Activated CD4-positive, alpha-beta T cell treated with anti-CD3 and anti-CD28 coated beads, Interleukin-2, amount 10 ng/mL, durations not matched to agents 24 days and 14 days (primary cell): ENCODE results near the gene MAPKAPK2. TPM values are rescaled to one million over a fixed set of nuclear protein-coding genes. Genes with fewer than 3 reads are reported as not detected.
A peak's percentile ranks its signal among the peaks of the same experiment; 100 is the strongest.

ENCODE experiments used
- DNase-seq: peaks from one replicate; pipeline ENCODE4 v3.0.0; 2022
- H3K27ac Mint-ChIP-seq: one replicate; pipeline ENCODE4 v1.8.0; 2022; ENCODE audit warnings: mild to moderate bottlenecking, mixed read lengths
- H3K27me3 Mint-ChIP-seq: one replicate; pipeline ENCODE4 v1.8.0; 2022; ENCODE audit warnings: mixed read lengths
- H3K36me3 Mint-ChIP-seq: one replicate; pipeline ENCODE4 v1.8.0; 2022; ENCODE audit warnings: low read depth, mild to moderate bottlenecking, mixed read lengths
- H3K4me1 Mint-ChIP-seq: one replicate; pipeline ENCODE4 v1.8.0; 2021; ENCODE audit warnings: mixed read lengths
- H3K4me3 Mint-ChIP-seq: one replicate; pipeline ENCODE4 v1.8.0; 2022; ENCODE audit warnings: mild to moderate bottlenecking, moderate library complexity, mixed read lengths
- H3K9me3 Mint-ChIP-seq: one replicate; pipeline ENCODE4 v1.8.0; 2021; ENCODE audit warnings: mixed read lengths
- intact Hi-C: fragments of 100-400 bp; cut with micrococcal nuclease; formaldehyde crosslinking; loops from one replicate; pipeline ENCODE4 v1.15.1; 2023
- total RNA-seq: library from RNA; stranded (reverse); gene quantifications from 2 replicates; pipeline ENCODE4 v1.2.3, GENCODE V29; 2022

MAPKAPK2 gene
- total RNA-seq, 1 donor from 2014 or later, result 97.4 TPM

DNA sequence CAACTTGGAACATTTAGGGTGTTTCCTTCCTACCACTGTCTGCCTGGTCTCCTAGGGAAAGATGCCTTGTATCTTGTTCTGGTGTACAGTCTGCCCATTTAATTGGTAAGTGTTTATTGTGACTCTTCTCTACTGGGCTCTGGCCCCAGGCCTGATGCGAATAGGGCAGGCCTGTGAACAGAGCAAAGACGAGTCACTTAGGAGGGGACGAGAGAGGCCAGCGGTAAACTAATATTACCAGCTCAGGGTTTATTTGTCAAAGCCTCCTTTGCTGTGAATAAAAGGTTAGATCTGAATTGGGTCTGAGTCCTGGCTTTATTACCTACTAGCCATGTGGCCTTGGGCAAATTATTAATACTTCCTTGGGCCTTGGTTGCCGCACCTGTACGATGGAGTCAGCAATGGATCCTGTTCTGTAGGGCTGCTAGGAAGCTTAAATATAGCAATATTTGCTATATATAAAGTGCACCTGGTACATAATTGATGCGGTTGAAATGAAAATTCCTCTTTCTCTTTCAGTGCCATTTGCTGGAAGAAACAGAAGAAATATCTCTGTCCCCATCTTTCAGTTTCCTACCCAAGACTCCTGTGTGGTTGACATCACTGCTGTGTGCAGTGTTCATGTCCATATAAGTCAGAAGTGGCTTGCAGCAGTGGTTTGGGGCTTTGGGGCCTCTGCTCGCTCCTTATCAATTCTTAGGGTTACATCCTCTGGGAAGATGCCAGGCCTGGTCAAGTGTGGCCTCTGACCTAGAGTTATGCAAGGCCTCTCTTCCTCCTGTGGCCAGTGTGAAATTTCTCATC, 32.4 kb downstream of the MAPKAPK2 start:
- Mint-ChIP-seq H3K4me1 (peaks cover 64% of the 10 kb centered on the region), H3K9me3 (no peaks in the 10 kb centered on the region), H3K27ac (peak overlapping the region; percentile 77), H3K4me3 (peak overlapping the region; percentile 27), H3K27me3 (no peaks in the 10 kb centered on the region), H3K36me3 (peaks cover 2% of the 10 kb centered on the region)
- intact Hi-C loops, result loop anchor here (1.0 to 5.0 kb wide), 3 partner anchors 9 to 35 kb away; partner anchors contain the start of gene MAPKAPK2
- peak; percentile 80 for DNase-seq

DNA sequence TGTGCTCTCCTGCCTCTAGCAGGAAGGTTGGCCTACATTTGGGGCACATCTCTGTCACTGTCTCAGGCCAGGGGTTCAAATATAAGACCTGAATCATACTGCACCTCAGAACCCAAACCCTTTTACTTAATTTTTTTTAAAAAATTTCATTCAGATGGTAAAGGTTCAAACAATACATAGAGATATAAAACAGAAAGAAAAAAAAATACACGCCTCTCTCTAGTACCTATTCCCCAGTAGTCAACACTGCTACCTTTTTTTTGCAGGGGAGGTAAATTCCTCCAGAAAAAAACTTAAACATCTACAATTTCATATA, 32.9 kb downstream of the MAPKAPK2 start:
- Mint-ChIP-seq H3K9me3 (no peaks in the 10 kb centered on the region), H3K27me3 (no peaks in the 10 kb centered on the region), H3K36me3 (peaks cover 2% of the 10 kb centered on the region), H3K4me1 (peaks cover 61% of the 10 kb centered on the region), H3K4me3 (peak overlapping the region; percentile 27), H3K27ac (peak overlapping the region; percentile 77)
- DNase-seq, result no peak
- intact Hi-C loops, result loop anchor here (1.0 to 5.0 kb wide), 3 partner anchors 9 to 35 kb away; partner anchors contain the start of gene MAPKAPK2

DNA sequence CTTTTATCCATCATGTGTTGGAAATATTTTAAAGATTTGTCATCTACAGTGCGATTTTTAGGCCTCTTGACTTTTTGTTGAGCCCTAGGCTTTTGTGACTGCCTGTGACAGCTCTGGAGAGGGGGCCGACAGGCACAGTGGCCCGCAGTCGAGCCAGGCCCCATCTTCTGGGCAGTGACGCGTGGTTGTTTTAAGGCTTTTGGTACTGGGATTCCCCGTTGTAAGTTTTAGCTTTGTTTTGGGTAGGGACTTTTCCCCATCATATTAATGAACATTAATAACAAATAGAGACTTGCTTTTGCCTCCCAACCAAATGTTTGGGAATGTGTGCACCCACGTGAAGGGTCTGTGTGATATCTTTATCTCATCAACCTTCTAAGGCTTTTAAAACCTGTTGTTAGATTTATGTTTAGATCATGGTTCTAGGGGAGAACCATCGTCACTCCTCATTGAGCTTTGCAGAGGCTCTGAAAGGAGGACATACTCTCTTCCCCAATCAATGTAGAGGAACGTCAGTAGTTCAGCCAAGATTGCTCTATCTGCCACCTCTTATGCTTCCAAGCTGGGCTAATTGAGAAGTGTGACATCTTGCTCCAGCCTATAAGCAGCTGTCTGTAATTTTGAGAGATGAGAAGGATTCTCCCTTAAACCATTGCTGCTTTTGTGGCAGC, 34.6 kb downstream of the MAPKAPK2 start:
- Mint-ChIP-seq H3K27me3 (no peaks in the 10 kb centered on the region), H3K4me3 (no peak overlapping the region), H3K36me3 (no peaks in the 10 kb centered on the region), H3K4me1 (peaks cover 53% of the 10 kb centered on the region), H3K9me3 (no peaks in the 10 kb centered on the region), H3K27ac (no peak overlapping the region)
- intact Hi-C loops, result loop anchor here (5.0 kb wide), 1 partner anchor 37 kb away; the partner anchor contains the start of gene MAPKAPK2
- no peak for DNase-seq

DNA sequence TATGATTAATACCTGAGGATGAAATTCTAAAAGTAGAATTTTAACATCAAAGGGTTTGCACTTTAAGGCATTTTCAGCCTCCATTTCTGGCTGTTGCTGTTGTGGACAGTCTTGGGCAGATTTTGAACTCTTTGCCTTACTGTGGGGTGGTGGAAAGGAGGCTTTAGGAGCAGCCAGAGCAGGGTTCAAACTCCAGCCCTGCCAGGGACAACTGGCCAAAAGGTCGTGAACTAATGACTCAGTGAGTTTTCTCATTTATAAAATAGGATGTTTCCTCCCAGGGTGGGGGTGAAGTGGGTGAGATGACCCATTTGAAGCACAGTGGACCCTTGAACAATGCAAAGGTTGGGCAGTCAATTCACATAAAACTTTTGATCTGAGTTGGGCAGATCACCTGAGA, 36.7 kb downstream of the MAPKAPK2 start:
- Mint-ChIP-seq H3K36me3 (no peaks in the 10 kb centered on the region), H3K4me1 (peaks cover 52% of the 10 kb centered on the region), H3K27me3 (no peaks in the 10 kb centered on the region), H3K4me3 (no peak overlapping the region), H3K27ac (no peak overlapping the region), H3K9me3 (no peaks in the 10 kb centered on the region)
- intact Hi-C loops, result no loop called here
- no peak for DNase-seq

DNA sequence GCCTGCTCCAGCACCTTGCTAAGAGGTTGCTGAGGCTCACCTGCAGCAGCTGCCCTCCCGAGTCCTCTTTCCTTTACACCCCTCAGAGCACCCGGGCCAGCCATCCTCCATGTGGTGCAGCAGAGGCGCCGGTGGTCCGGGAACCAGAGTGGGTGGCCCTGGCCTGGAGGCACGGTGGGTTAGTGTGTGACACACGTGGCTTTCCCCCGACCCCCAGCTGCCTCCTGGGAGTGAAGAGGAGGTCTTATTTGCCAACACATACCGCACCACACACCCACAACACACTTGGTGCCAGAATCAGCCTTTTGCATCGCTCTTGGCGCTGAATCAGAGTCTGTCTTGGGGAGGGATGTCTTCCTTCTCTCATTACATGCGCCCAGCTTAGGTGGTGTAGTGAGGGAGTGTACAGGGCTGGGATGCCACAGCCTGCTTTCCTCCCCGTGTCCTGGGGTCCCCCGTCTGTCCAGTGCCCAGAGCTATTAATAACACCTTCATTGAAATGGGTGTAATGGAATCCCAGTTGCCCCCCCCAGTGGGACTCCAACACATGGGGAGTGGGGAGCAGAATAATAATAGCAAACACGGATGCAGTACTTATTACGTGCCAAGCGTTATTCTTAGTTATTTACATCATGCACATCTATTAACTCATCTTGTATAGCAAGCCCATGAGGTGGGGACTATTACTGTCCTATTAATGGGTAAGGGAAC, 38.2 kb downstream of the MAPKAPK2 start:
- no peaks in the 10 kb centered on the region for H3K9me3 Mint-ChIP-seq
- no peaks in the 10 kb centered on the region for H3K36me3 Mint-ChIP-seq
- no peaks in the 10 kb centered on the region for H3K27me3 Mint-ChIP-seq
- no peak for DNase-seq
- peaks cover 42% of the 10 kb centered on the region for H3K4me1 Mint-ChIP-seq
- H3K27ac Mint-ChIP-seq, result no peak overlapping the region
- H3K4me3 Mint-ChIP-seq, result no peak overlapping the region
- intact Hi-C loops, result no loop called here

DNA sequence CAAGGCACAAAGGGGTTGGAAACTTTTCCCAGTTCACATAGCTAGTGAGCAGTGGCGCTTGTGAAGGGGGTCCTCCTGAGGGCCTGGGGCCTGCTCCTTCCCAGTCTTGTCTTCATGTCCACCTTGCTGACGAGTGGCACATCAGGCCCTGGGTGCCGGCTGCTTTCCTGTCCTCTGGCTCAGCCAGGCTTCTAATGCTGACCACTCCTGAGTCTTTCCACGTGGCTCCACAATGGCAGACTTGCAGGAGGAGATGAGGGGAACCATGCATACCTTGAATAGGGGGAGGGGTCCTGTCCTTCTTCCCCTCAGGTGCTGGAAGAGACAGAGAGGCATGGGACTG, 38.7 kb downstream of the MAPKAPK2 start:
- H3K27me3 Mint-ChIP-seq, result no peaks in the 10 kb centered on the region
- intact Hi-C loops, result no loop called here
- H3K4me3 Mint-ChIP-seq, result no peak overlapping the region
- no peaks in the 10 kb centered on the region for H3K36me3 Mint-ChIP-seq
- DNase-seq, result no peak
- H3K4me1 Mint-ChIP-seq, result peaks cover 42% of the 10 kb centered on the region
- H3K9me3 Mint-ChIP-seq, result no peaks in the 10 kb centered on the region
- no peak overlapping the region for H3K27ac Mint-ChIP-seq

DNA sequence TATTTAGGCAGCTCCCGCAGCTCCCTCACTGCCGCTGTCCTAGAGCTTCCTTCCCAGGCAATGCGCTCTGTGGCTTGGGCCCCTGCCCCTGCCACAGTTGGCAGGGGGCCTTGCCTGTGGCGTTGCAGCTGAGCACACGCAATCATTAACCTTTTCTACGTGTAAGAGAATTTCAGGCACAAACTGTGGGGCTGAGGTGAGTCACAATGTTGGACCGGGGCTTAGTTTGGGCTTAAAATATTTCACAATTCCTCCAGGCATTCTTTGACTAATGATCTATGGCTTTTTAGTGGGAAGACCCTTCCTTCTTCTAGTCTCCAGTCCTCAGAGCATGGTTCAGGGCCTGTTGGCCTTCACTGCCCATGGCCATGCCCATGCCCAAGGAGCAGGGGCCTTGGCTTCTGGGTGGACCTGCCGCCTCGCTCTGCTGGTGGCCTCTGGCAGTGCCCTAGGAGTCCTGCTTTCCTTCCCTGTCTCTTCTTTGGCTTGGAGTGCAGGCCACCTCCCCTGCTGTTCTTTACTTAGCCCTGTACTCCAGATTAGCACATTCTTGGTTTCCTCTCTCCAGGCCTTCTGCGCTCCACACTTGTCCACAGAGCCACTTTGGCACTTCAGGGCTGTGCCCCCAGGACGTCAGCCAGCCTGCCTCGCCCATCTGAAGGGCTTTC, 39.2 kb downstream of the MAPKAPK2 start:
- H3K9me3 Mint-ChIP-seq, result no peaks in the 10 kb centered on the region
- DNase-seq, result no peak
- peak overlapping the region; percentile 71 for H3K27ac Mint-ChIP-seq
- H3K4me3 Mint-ChIP-seq, result no peak overlapping the region
- peaks cover 42% of the 10 kb centered on the region for H3K4me1 Mint-ChIP-seq
- intact Hi-C loops, result no loop called here
- no peaks in the 10 kb centered on the region for H3K27me3 Mint-ChIP-seq
- H3K36me3 Mint-ChIP-seq, result no peaks in the 10 kb centered on the region

DNA sequence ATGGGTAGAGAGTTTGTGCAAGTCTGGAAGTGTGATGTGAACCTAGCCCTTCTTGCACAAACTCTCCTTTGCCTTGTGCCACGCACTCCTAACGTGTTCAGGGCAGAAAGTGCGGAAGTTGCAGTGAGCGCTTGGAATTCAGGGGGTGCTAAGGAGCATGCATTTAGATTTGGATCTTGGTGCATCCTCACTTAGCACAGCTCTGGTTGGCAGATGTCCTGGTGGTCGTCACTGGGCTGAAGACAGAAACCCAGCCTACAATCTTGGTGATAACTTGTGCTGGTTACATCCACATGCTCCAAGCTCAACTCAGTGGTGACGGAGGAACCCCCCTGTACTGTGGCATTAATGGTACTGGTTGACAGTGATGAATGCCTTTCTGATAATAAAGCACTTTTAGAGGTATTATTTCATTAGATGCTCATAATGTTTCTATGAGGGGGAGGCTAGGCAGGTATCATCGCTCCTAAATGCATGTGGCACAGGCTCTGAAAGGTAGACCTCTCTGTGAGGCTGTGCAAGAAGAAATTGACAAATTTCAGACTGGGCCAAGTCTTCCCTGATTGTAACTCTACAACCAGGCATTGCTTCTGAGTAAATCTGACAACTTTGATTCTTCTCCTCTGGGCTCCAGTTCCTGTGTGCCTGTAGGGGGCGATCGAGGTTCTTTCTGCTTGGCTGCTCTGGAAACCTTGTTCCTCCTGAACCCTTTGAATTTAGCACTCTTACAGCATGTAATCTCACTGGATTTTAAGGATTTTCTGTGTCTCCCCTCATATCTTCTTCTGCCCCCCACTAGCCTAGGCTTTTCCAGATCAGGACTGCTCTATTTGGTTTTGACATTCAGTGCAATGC, 40.6 kb downstream of the MAPKAPK2 start:
- peak; percentile 89 for DNase-seq
- Mint-ChIP-seq H3K36me3 (peaks cover 11% of the 10 kb centered on the region), H3K9me3 (no peaks in the 10 kb centered on the region), H3K4me1 (peaks cover 39% of the 10 kb centered on the region), H3K4me3 (no peak overlapping the region), H3K27ac (peak overlapping the region; percentile 17), H3K27me3 (no peaks in the 10 kb centered on the region)
- intact Hi-C loops, result loop anchor here (5.0 kb wide), 1 partner anchor 257 kb away; no protein-coding TSS in a partner anchor

DNA sequence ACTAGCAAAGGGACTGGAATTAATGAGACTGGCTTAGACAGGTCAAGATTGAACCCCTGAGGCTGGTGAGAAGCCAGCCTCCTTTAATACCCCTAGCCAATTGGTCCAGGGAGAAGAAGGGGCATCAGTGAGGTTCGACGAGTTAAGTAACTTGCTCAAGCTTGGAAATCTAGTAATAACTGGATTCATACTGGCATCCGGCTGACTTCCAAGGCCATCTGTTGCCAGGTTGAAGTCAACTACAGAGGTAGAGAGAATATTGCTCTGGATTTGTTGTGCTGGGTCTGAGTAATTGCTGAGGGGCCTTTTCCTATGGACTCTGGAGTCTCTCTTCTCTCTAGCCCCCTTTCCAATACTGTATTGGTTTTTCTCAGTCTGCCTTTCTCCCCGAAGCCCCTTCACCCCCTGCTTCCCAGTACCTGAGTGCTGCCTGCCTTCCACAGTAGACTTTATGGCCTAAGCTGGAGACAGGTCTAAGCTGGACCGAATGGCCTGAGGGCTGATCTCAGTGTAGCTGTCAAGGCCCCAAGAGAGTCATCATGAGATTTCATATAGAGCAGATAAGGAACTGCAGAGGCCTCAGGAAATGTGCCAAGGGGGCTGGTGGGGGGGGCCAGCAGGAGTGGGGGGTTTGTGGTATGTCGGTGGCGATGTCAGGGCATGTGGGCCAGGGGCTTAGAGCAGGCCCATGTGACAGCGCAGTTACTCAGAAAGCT, 43.4 kb downstream of the MAPKAPK2 start:
- H3K27ac Mint-ChIP-seq, result no peak overlapping the region
- no peaks in the 10 kb centered on the region for H3K27me3 Mint-ChIP-seq
- intact Hi-C loops, result loop anchor here (5.0 kb wide), 1 partner anchor 254 kb away; no protein-coding TSS in a partner anchor
- no peak overlapping the region for H3K4me3 Mint-ChIP-seq
- H3K9me3 Mint-ChIP-seq, result no peaks in the 10 kb centered on the region
- peaks cover 34% of the 10 kb centered on the region for H3K4me1 Mint-ChIP-seq
- peaks cover 32% of the 10 kb centered on the region for H3K36me3 Mint-ChIP-seq
- DNase-seq, result no peak

DNA sequence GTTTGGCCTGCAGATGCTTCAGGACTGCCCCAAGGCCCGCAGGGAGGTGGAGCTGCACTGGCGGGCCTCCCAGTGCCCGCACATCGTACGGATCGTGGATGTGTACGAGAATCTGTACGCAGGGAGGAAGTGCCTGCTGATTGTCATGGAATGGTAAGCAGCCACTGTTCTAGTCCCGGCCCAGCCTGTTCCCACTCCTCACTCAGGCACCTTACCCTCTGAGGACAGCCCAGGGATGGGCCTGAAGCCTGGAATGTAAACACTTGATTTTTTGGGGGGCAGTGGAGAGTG, 43.9 kb downstream of the MAPKAPK2 start:
- peaks cover 35% of the 10 kb centered on the region for H3K4me1 Mint-ChIP-seq
- H3K27me3 Mint-ChIP-seq, result no peaks in the 10 kb centered on the region
- DNase-seq, result no peak
- no peaks in the 10 kb centered on the region for H3K9me3 Mint-ChIP-seq
- H3K27ac Mint-ChIP-seq, result no peak overlapping the region
- intact Hi-C loops, result loop anchor here (5.0 kb wide), 1 partner anchor 254 kb away; no protein-coding TSS in a partner anchor
- no peak overlapping the region for H3K4me3 Mint-ChIP-seq
- peaks cover 36% of the 10 kb centered on the region for H3K36me3 Mint-ChIP-seq

DNA sequence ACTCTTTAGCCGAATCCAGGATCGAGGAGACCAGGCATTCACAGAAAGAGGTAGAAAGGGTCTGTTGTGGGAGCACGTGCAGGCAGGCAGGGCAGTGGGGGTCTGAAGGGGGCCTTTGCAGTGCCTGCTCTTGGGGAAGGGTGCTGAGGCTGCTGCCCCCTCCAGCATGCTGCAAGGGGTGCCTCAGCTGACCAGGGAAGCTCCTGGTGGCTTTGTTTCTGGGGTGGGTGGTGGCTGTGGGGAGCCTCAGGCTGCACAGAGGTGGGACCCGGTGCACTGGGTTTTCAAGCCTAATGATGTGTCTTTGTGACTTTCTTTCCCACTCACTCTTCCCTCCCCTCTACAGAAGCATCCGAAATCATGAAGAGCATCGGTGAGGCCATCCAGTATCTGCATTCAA, 44.3 kb downstream of the MAPKAPK2 start:
- H3K4me3 Mint-ChIP-seq, result no peak overlapping the region

DNA sequence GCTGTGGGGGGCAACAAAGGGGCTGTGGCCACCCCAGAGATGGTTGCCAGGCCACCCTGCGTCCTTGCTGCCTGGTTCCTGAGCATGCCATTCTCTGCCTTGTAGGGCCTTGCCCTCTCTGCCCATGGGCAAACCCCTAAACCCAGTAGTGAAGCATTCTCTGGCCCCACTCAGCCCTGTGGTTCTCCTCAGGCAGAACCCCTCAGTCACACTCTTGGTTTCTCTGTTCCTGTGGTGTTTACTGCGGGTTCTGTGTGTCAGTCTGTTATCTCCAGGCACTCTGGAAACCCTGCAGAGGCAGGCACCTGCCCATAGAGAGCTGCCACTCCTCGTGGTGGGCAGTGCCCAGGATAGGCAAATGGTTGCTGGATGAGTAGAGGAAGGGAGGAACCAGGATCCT, 44.8 kb downstream of the MAPKAPK2 start:
- H3K27ac Mint-ChIP-seq, result no peak overlapping the region
- H3K27me3 Mint-ChIP-seq, result no peaks in the 10 kb centered on the region
- no peak overlapping the region for H3K4me3 Mint-ChIP-seq
- no peak for DNase-seq
- H3K36me3 Mint-ChIP-seq, result peaks cover 39% of the 10 kb centered on the region
- intact Hi-C loops, result loop anchor here (5.0 kb wide), 1 partner anchor 253 kb away; no protein-coding TSS in a partner anchor
- peaks cover 34% of the 10 kb centered on the region for H3K4me1 Mint-ChIP-seq
- H3K9me3 Mint-ChIP-seq, result no peaks in the 10 kb centered on the region

More for the DNA sequence above, 44.3 kb downstream of the MAPKAPK2 start:
- intact Hi-C loops, result loop anchor here (5.0 kb wide), 1 partner anchor 253 kb away; no protein-coding TSS in a partner anchor
- DNase-seq, result no peak
- Mint-ChIP-seq H3K4me1 (peaks cover 33% of the 10 kb centered on the region), H3K36me3 (peaks cover 37% of the 10 kb centered on the region), H3K27me3 (no peaks in the 10 kb centered on the region), H3K9me3 (no peaks in the 10 kb centered on the region), H3K27ac (no peak overlapping the region)
